GM20431 (cell line): ENCODE data around the gene MGAT5.

Experiments
- in situ Hi-C: fragments of 300-500 bp; cut with MseI, MboI; formaldehyde crosslinking; loops from one replicate; pipeline ENCODE4 v1.15.0; 2020; ENCODE audit warnings: low sequenced_read_pairs; ENCODE audit not compliant: unreplicated experiment

MGAT5 gene

DNA sequence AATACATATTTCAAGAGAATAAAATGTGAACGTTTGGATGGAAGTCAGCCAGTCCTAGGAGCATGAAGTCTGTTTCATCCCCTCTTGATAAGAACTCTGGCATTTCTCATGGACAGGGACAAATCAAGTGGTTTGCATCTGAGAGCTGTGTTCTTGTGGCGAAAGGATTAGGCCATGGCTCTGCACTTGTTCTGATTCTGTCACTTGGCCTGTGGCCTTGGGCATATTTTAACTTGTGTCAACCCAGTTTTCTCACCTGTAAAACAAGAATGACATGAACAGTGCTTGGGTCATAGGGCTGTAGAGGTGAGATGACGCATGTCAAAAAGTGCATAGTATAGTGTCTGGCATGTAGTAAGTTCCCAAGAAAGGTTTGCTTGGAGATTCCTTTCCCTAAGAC is 125.8 kb downstream of the MGAT5 start:
- in situ Hi-C loops: no loop called here

GRCh38 chr2:134381141-134381540 is 127.3 kb downstream of the MGAT5 start:
- in situ Hi-C loops: no loop called here

- in situ Hi-C loops: no loop called here
Measured at GRCh38 chr2:134384131-134384530, 130.3 kb downstream of the MGAT5 start.

DNA sequence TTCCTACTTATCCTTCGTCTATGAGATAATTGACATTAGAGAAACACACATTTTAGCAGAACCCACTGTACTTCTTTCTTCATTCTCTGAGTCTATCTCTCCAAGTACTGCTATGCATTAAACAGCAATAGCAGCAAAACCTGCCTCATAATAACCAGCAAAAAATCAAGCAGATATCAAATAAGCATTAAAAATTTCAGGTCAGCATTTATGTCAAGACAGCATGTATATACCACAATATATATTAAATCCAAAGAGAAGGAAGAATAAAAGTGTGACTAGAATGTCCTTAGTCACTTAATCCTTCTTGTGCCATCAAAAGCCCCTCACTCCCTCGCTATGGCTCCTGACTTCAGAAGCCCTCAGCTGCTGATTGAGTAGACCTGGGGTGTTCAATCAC is 131.3 kb downstream of the MGAT5 start:
- in situ Hi-C loops: no loop called here

- in situ Hi-C loops: no loop called here
Measured at GRCh38 chr2:134386310-134386709, 132.4 kb downstream of the MGAT5 start.

- in situ Hi-C loops: no loop called here
Measured at GRCh38 chr2:134389381-134389780, 135.5 kb downstream of the MGAT5 start.

- in situ Hi-C loops: no loop called here
Measured at GRCh38 chr2:134391751-134392160, 137.9 kb downstream of the MGAT5 start.

DNA sequence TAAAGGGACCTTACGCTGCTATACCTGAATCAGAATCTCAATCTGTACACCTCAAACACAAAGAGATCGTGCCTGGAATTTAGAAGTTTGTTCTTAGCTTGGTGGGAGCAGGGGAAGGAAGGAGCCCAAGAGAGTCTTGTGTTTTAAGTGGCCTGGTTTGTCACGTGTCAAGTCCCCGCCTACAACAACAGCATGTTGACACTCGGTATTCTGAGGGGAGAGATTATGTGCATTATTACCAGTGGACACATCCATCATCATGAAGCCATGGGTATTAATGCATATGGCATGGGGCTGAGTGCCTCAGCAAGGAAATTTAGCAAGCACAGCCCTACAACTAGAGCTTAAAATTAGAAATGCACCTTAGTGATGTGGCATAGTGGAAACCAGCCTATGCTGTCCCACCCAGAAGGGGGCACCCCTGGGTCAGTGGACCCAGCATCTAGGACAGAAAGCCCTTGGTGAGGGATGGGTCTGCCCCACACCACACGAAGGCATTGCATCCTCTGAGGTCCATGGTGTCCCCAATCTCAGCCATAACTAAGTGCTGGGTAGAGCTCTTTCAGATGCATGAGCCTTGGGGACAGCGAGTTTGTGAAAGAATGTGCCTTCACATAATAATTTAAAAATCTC is 138.7 kb downstream of the MGAT5 start:
- in situ Hi-C loops: no loop called here

DNA sequence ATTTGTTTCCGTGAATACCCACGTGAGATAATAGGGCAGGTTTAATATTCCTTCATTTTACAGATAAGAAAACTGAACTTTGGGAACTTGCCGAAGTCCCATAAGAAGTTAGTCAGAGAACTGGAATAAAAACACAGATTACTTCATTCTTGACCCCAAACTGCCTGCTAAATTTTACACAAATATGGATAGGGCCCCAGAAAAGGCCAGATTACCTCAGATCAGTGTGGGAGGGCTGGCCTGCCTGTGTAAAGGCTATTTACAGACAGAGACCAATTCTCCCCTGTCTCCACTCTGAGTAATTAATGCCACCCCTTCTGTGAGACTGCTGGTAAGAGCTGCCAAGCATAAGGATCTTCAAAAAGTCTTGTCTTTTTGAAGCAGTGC is 139.2 kb downstream of the MGAT5 start:
- in situ Hi-C loops: no loop called here

DNA sequence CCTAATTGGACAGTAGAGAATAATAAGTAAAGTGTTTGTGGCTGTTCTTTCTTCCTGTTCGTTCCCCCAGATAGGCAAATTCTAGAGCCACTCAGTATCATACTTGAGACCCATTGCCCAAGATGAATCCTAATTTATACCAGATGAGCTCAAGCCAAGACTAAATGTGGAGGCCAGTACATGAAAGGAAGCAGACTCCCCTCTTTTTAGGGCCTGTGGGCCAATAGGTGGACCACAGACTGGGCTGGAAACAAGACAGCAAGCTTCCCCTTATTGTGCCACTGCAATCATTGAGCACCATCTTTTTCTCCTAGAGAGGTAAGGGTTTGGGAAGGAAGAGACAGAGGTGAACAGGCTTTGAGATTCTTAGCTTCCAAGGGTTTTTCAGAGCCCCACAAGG is 141.9 kb downstream of the MGAT5 start:
- in situ Hi-C loops: no loop called here

GRCh38 chr2:134396493-134396892 is 142.6 kb downstream of the MGAT5 start:
- in situ Hi-C loops: no loop called here

DNA sequence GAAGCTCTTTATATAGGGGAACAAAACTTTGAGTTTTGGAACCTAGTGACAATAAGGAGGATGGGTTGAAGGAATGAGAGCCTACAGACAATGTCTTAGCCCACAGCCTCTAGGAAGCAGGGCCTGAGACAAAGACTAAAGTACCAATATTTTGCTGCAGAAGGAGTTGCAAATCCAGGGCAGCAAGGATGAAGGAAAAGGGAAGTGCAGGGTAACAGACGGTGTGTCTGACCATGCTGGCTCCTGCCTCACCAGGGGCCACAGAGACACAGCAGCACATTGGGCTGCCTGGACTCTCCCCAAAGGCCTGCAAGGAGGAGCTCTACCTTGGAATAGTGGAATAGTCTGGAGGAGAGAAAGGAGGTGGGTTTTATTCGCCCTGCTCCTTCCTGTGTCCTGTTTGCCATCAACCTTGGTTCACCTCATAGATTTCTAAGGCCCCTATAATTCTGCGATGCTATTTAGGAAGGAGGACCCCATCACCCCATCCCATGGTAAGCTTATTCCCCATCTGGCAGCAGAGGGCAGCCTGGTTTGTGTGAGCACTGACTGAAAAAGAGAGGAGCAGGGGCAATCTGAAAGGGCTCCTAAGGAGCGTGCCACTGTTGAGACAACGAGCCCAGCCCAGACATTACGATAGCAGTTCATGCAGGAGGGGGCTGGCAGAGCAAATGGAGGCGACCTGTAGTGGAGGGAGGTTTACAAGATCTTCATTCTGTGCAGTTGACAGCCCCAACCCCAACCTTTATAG is 143.4 kb downstream of the MGAT5 start:
- in situ Hi-C loops: no loop called here

- in situ Hi-C loops: no loop called here
Measured at GRCh38 chr2:134398300-134398699, 144.4 kb downstream of the MGAT5 start.

GRCh38 chr2:134399096-134399495 is 145.2 kb downstream of the MGAT5 start:
- in situ Hi-C loops: no loop called here

GRCh38 chr2:134401081-134401497 is 147.2 kb downstream of the MGAT5 start:
- in situ Hi-C loops: loop anchor here (25.0 kb wide), 2 partner anchors 164 to 514 kb away; no protein-coding TSS in a partner anchor

- in situ Hi-C loops: loop anchor here (25.0 kb wide), 2 partner anchors 164 to 514 kb away; no protein-coding TSS in a partner anchor
Measured at GRCh38 chr2:134401789-134402188, 147.9 kb downstream of the MGAT5 start.

- in situ Hi-C loops: loop anchor here (25.0 kb wide), 2 partner anchors 165 to 515 kb away; no protein-coding TSS in a partner anchor
Measured at GRCh38 chr2:134402410-134402809, 148.5 kb downstream of the MGAT5 start.

- in situ Hi-C loops: loop anchor here (25.0 kb wide), 2 partner anchors 168 to 518 kb away; no protein-coding TSS in a partner anchor
Measured at GRCh38 chr2:134405611-134406081, 151.8 kb downstream of the MGAT5 start.

DNA sequence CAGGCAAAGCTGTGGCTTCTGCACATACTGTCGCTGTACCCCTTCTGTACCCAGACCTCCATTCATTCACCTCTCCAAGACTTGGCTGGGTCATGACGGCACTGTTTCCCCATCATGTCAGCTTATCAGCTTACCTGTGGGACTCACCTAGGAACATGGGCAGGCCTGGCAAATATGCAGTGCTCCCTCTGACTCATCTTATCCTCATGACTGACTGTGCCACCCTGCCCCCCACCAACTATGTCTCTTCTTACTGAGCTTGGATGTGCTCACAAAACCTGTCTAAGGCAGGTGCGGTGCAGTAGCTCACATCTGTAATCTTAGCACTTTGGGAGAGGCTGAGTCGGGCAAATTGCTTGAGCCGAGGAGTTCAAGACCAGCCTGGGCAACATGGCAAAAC is 152.4 kb downstream of the MGAT5 start:
- in situ Hi-C loops: loop anchor here (25.0 kb wide), 2 partner anchors 169 to 519 kb away; no protein-coding TSS in a partner anchor

GRCh38 chr2:134406736-134407135 is 152.9 kb downstream of the MGAT5 start:
- in situ Hi-C loops: loop anchor here (25.0 kb wide), 2 partner anchors 169 to 519 kb away; no protein-coding TSS in a partner anchor
